ENCODE data around the gene GTSE1. TPM values are rescaled to one million over a fixed set of nuclear protein-coding genes. Genes with fewer than 3 reads are reported as not detected.

Gene GTSE1
- total and polyA plus RNA-seq, 2 donors (not counting 1 experiment from before 2014, with no cell fraction given), result 0.17 to 0.39 TPM

- peaks cover 7 to 28% of the 10 kb centered on the region in 2 experiments for H3K36me3 ChIP-seq (replicated peaks in 1 of 2; ENCODE audit: control extremely low read depth in 1 of 2, control insufficient read depth in 1 of 2, extremely low read depth in 1 of 2, insufficient read depth in 2 of 2, low read length in 1 of 2)
- H3K27me3 ChIP-seq (replicated peaks in 1 of 4; ENCODE audit: control extremely low read depth in 1 of 4, control insufficient read depth in 3 of 4, insufficient read depth in 4 of 4, low read length in 3 of 4), result no peaks in the 10 kb centered on the region
- peaks cover 0 to 4% (median 0%) of the 10 kb centered on the region in 3 donors for H3K9me3 ChIP-seq (ENCODE audit: control extremely low read depth in 1 of 3, control insufficient read depth in 2 of 3, insufficient read depth in 1 of 3, low read length in 2 of 3)
- intact Hi-C loops (cut with micrococcal nuclease), result no loop called here
- Mint-ChIP-seq H3K4me1 (peaks cover 23% of the 10 kb centered on the region), H3K27me3 (no peaks in the 10 kb centered on the region), H3K9me3 (ENCODE audit: insufficient read depth) (no peaks in the 10 kb centered on the region), H3K27ac (peak overlapping the region; percentile 83), H3K4me3 (peak overlapping the region; percentile 91)
- ATAC-seq (ENCODE audit: low read depth) (no peak), DNase-seq (no peak)
- H2AFZ ChIP-seq (ENCODE audit: insufficient read depth, low read depth, low read length, poor library complexity, severe bottlenecking), result peak overlapping the region; percentile 100
- H3K4me2 ChIP-seq (replicated peaks; ENCODE audit: low read depth, low read length, poor library complexity, severe bottlenecking), result peak overlapping the region; percentile 87
- TF ChIP-seq EZH2 (IDR thresholded peaks at IDR 0.05; ENCODE audit: borderline replicate concordance, insufficient read depth, low read depth, low read length, poor library complexity, severe bottlenecking) (no peak), CTCF (IDR thresholded peaks at IDR 0.05) (no peak)
- H3K4me3 ChIP-seq (ENCODE audit: control extremely low read depth in 1 of 5, extremely low read depth in 1 of 5, insufficient read depth in 1 of 5, low read depth in 2 of 5, low read length in 4 of 5), result peak overlapping the region; percentile 66 to 93 (median 88)
- CTCF ChIA-PET, result no interaction called here
- H4K20me1 ChIP-seq (ENCODE audit: control insufficient read depth, insufficient read depth, low read length, poor library complexity, severe bottlenecking), result peaks cover 25% of the 10 kb centered on the region
- POLR2A ChIA-PET, result interaction anchor here (1.1 kb wide), 1 partner anchor 301 kb away, joined by 3 read pairs; no protein-coding TSS in a partner anchor
- H3K79me2 ChIP-seq (ENCODE audit: control insufficient read depth, insufficient read depth, low read length), result peaks cover 44% of the 10 kb centered on the region
- WGBS (ENCODE audit: insufficient coverage), result 13% methylated on average over 38 of the region's 42 CpGs
- H3K27ac ChIP-seq (ENCODE audit: low read length in 2 of 2), result peak overlapping the region in 1 of 2 donors; percentile 90
- peaks cover 13 to 16% of the 10 kb centered on the region in 2 donors for H3K4me1 ChIP-seq (ENCODE audit: control insufficient read depth in 2 of 2, insufficient read depth in 2 of 2, low read length in 2 of 2)
- peak overlapping the region; percentile 85 for H3K9ac ChIP-seq (ENCODE audit: low read length)
Measured at GRCh38 chr22:46336119-46337078, 39.7 kb downstream of the GTSE1 start.

- TF ChIP-seq CTCF (IDR thresholded peaks at IDR 0.05), result no peak
- no peak for TF ChIP-seq EZH2 (IDR thresholded peaks at IDR 0.05; ENCODE audit: borderline replicate concordance, insufficient read depth, low read depth, low read length, poor library complexity, severe bottlenecking)
- Mint-ChIP-seq H3K27ac (no peak overlapping the region), H3K27me3 (no peaks in the 10 kb centered on the region), H3K9me3 (ENCODE audit: insufficient read depth) (no peaks in the 10 kb centered on the region), H3K4me1 (peaks cover 23% of the 10 kb centered on the region), H3K4me3 (peak overlapping the region; percentile 13)
- Histone ChIP-seq H3K4me3 (ENCODE audit: control extremely low read depth in 1 of 5, extremely low read depth in 1 of 5, insufficient read depth in 1 of 5, low read depth in 2 of 5, low read length in 4 of 5) (no peak overlapping the region), H2AFZ (ENCODE audit: insufficient read depth, low read depth, low read length, poor library complexity, severe bottlenecking) (no peak overlapping the region), H3K4me1 (ENCODE audit: control insufficient read depth in 2 of 2, insufficient read depth in 2 of 2, low read length in 2 of 2) (peaks cover 13 to 16% of the 10 kb centered on the region in 2 donors), H3K27ac (ENCODE audit: low read length in 2 of 2) (no peak overlapping the region), H3K9me3 (ENCODE audit: control extremely low read depth in 1 of 3, control insufficient read depth in 2 of 3, insufficient read depth in 1 of 3, low read length in 2 of 3) (peaks cover 0 to 4% (median 0%) of the 10 kb centered on the region in 3 donors), H3K27me3 (replicated peaks in 1 of 4; ENCODE audit: control extremely low read depth in 1 of 4, control insufficient read depth in 3 of 4, insufficient read depth in 4 of 4, low read length in 3 of 4) (no peaks in the 10 kb centered on the region), H3K79me2 (ENCODE audit: control insufficient read depth, insufficient read depth, low read length) (peaks cover 44% of the 10 kb centered on the region), H4K20me1 (ENCODE audit: control insufficient read depth, insufficient read depth, low read length, poor library complexity, severe bottlenecking) (peaks cover 25% of the 10 kb centered on the region), H3K4me2 (replicated peaks; ENCODE audit: low read depth, low read length, poor library complexity, severe bottlenecking) (no peak overlapping the region), H3K36me3 (replicated peaks in 1 of 2; ENCODE audit: control extremely low read depth in 1 of 2, control insufficient read depth in 1 of 2, extremely low read depth in 1 of 2, insufficient read depth in 2 of 2, low read length in 1 of 2) (peaks cover 10 to 38% of the 10 kb centered on the region in 2 experiments), H3K9ac (ENCODE audit: low read length) (no peak overlapping the region)
- intact Hi-C loops (cut with micrococcal nuclease), result no loop called here
- ATAC-seq (ENCODE audit: low read depth) (no peak), DNase-seq (no peak)
- WGBS (ENCODE audit: insufficient coverage), result 100% methylated on average over 7 of the region's 9 CpGs
- CTCF ChIA-PET, result no interaction called here
- POLR2A ChIA-PET, result interaction anchor here (0.5 kb wide), 1 partner anchor 324 kb away, joined by 7 read pairs; no protein-coding TSS in a partner anchor
Measured at GRCh38 chr22:46337870-46338269, 41.2 kb downstream of the GTSE1 start.

All from B cell (primary cell).